GM23248 (cell line): ENCODE data around the gene HMGCLL1. TPM values are rescaled to one million over a fixed set of nuclear protein-coding genes. Genes with fewer than 3 reads are reported as not detected.
A peak's percentile ranks its signal among the peaks of the same experiment; 100 is the strongest.

Experiments used
- DNase-seq: peaks from one replicate; pipeline ENCODE4 v3.0.0-alpha.2; 2015
- H2AFZ ChIP-seq: fragments of 200-600 bp; sonication (generic); 2 replicates; pipeline ENCODE4 v1.6.1; 2016; ENCODE audit warnings: antibody characterized with exemption
- H3F3A ChIP-seq: fragments of 200-600 bp; sonication (generic); 2 replicates; pipeline ENCODE4 v1.6.1; 2016; ENCODE audit warnings: mild to moderate bottlenecking, antibody characterized with exemption, mixed run types; ENCODE audit not compliant: insufficient read depth
- H3K27ac ChIP-seq: fragments of 200-600 bp; sonication (generic); 2 replicates; pipeline ENCODE4 v1.5.1; 2016; ENCODE audit warnings: mild to moderate bottlenecking
- H3K27me3 ChIP-seq: fragments of 200-600 bp; sonication (generic); replicated peaks from 2 replicates; pipeline ENCODE4 v1.6.1; 2016; ENCODE audit warnings: mild to moderate bottlenecking; ENCODE audit not compliant: insufficient read depth
- H3K36me3 ChIP-seq: fragments of 200-600 bp; sonication (generic); 2 replicates; pipeline ENCODE4 v1.6.1; 2016; ENCODE audit warnings: low read depth, mild to moderate bottlenecking
- H3K4me1 ChIP-seq: fragments of 200-600 bp; sonication (generic); 2 replicates; pipeline ENCODE4 v1.6.1; 2016; ENCODE audit warnings: mild to moderate bottlenecking; ENCODE audit not compliant: insufficient read depth
- H3K4me2 ChIP-seq: fragments of 200-600 bp; sonication (generic); one replicate; pipeline ENCODE4 v1.6.1; 2016; ENCODE audit warnings: mild to moderate bottlenecking; ENCODE audit not compliant: unreplicated experiment
- H3K4me3 ChIP-seq: fragments of 200-600 bp; sonication (generic); 2 replicates; pipeline ENCODE4 v1.5.1; 2016; ENCODE audit warnings: mild to moderate bottlenecking
- H3K79me2 ChIP-seq: fragments of 200-600 bp; sonication (generic); 2 replicates; pipeline ENCODE4 v1.6.1; 2016; ENCODE audit warnings: mild to moderate bottlenecking; ENCODE audit not compliant: insufficient read depth
- H3K9ac ChIP-seq: fragments of 200-600 bp; sonication (generic); 2 replicates; pipeline ENCODE4 v1.6.1; 2016; ENCODE audit warnings: mild to moderate bottlenecking
- H3K9me2 ChIP-seq: fragments of 200-600 bp; sonication (generic); 2 replicates; pipeline ENCODE4 v1.6.1; 2016; ENCODE audit warnings: mixed run types, mild to moderate bottlenecking, moderate library complexity; ENCODE audit not compliant: insufficient read depth
- H3K9me3 ChIP-seq: fragments of 200-600 bp; sonication (generic); one replicate; pipeline ENCODE4 v1.6.1; 2017; ENCODE audit warnings: low read depth
- H4K20me1 ChIP-seq: fragments of 200-600 bp; sonication (generic); 2 replicates; pipeline ENCODE4 v1.6.0; 2016; ENCODE audit not compliant: insufficient read depth
- EZH2 ChIP-seq: fragments of 200-600 bp; sonication (generic); IDR thresholded peaks from 2 replicates; pipeline ENCODE4 v1.6.1; 2018; ENCODE audit warnings: antibody characterized with exemption, mild to moderate bottlenecking; ENCODE audit not compliant: insufficient read depth, poor library complexity, severe bottlenecking
- EZH2phosphoT487 ChIP-seq: fragments of 200-600 bp; sonication (generic); IDR thresholded peaks from 2 replicates; pipeline ENCODE4 v1.6.1; 2018; ENCODE audit warnings: antibody characterized with exemption, moderate library complexity, mild to moderate bottlenecking, low read depth; ENCODE audit not compliant: insufficient read depth
- WGBS, 2 experiments: methylation state at CpG; one replicate each; pipeline ENCODE4 v1.1.6; 2015 to 2017; ENCODE audit warnings: low lambda C conversion rate in 2 of 2, low coverage in 1 of 2; ENCODE audit errors: missing lambda C conversion rate in 2 of 2; 5-methylcytosine and 5-hydroxymethylcytosine counted together
- in situ Hi-C: fragments of 300-500 bp; cut with MboI; formaldehyde crosslinking; loops from 2 replicates; pipeline ENCODE4 v1.15.0; 2020
- polyA plus RNA-seq: library from polyadenylated mRNA; unstranded; fragments of >200 nt; fragmentation: Nextera tagmentation; extraction: Ambion mirVana; gene quantifications from 2 replicates; pipeline ENCODE4 v1.2.1, GENCODE V29; 2016
- total RNA-seq: library from RNA; depleted of rRNA; stranded (reverse); fragments of >200 nt; shearing (Covaris generic); gene quantifications from 2 replicates; pipeline ENCODE4 v1.2.3, GENCODE V29; 2014

The HMGCLL1 gene
- total and polyA plus RNA-seq, 2 experiments from 2014 or later: not detected

- H3K9me3 ChIP-seq: no peaks in the 10 kb centered on the region
- H3K4me1 ChIP-seq: no peaks in the 10 kb centered on the region
- no peak overlapping the region for H3K4me2 ChIP-seq
- H3K79me2 ChIP-seq: no peaks in the 10 kb centered on the region
- no peak overlapping the region for H3K4me3 ChIP-seq
- H3K27me3 ChIP-seq: no peaks in the 10 kb centered on the region
- H3K9me2 ChIP-seq: peaks cover 5% of the 10 kb centered on the region; the same call in 1 of the 2 replicates
- H3K36me3 ChIP-seq: no peaks in the 10 kb centered on the region
- no peak overlapping the region for H2AFZ ChIP-seq
- in situ Hi-C loops: no loop called here
- H4K20me1 ChIP-seq: no peaks in the 10 kb centered on the region
- no peak for TF ChIP-seq EZH2
- TF ChIP-seq EZH2phosphoT487: no peak
- no peak overlapping the region for H3K27ac ChIP-seq
- no peak overlapping the region for H3K9ac ChIP-seq
- 9 to 13% methylated on average over 3 of the region's 3 CpGs for WGBS, 2 experiments
- DNase-seq: peak; percentile 65
- H3F3A ChIP-seq: no peaks in the 10 kb centered on the region
These were observed 190.8 kb downstream of the HMGCLL1 start for GRCh38 chr6:55388211-55388610.
